K562 treated with DMSO at 1 percent for 12 hours (cell line): ENCODE data around the gene TADA2A. TPM values are rescaled to one million over a fixed set of nuclear protein-coding genes. Genes with fewer than 3 reads are reported as not detected.

ENCODE experiments used
- total RNA-seq: library from RNA; unstranded; fragments of 300-600 nt; gene quantifications from 2 replicates; pipeline ENCODE4 v1.2.3, GENCODE V29; 2022; ENCODE audit not compliant: insufficient read depth

Gene TADA2A
- 6.7 and 15.1 TPM in 2 replicates for total RNA-seq

GRCh38 chr17:37406635-37407461, at the start of gene TADA2A, which contains the start of gene ACACA:
TADA2A (plus strand) TSS chr17:37406886; CDS start chr17:37411366, 4,480 bp downstream.
ACACA (minus strand) TSS chr17:37406836; CDS start chr17:37406299, 537 bp downstream.

GRCh38 chr17:37375706-37376105, 31.0 kb upstream of the TADA2A start, which contains the start of gene C17orf78:
C17orf78 (plus strand) TSS chr17:37375985; CDS start chr17:37376093, 108 bp downstream.

GRCh38 chr17:37489197-37490001, 82.7 kb downstream of the TADA2A start, which contains the start of gene DUSP14:
DUSP14 (plus strand) TSS chr17:37489891; CDS start chr17:37512273, 22,382 bp downstream.

Other genes starting within 250 kb of the TADA2A start
- gene C17orf78, start 30.9 kb upstream of the TADA2A start, total RNA-seq: not detected in 2 replicates
- gene ACACA, start 50 bp upstream of the TADA2A start, total RNA-seq: 10.9 and 33.2 TPM in 2 replicates
- 30.3 and 36.6 TPM in 2 replicates for gene DUSP14, start 83.0 kb downstream of the TADA2A start, total RNA-seq
- 6.8 and 30.6 TPM in 2 replicates for gene SYNRG, start 202.5 kb downstream of the TADA2A start, total RNA-seq
- 7.4 and 14.2 TPM in 2 replicates for gene DDX52, start 236.6 kb downstream of the TADA2A start, total RNA-seq